H9 (cell line): Measurements from ENCODE around the gene WBP2. TPM values are rescaled to one million over a fixed set of nuclear protein-coding genes. Genes with fewer than 3 reads are reported as not detected.
A peak's percentile ranks its signal among the peaks of the same experiment; 100 is the strongest.

Experiments used
- DNase-seq: peaks from one replicate; pipeline ENCODE4 v3.0.0-alpha.2; 2017
- H2AFZ ChIP-seq: one replicate; pipeline ENCODE4 v1.6.1; 2013; ENCODE audit warnings: mild to moderate bottlenecking, low read length, control low read depth, moderate library complexity
- H2AK5ac ChIP-seq: 2 replicates; pipeline ENCODE4 v1.6.1; 2013; ENCODE audit warnings: low read length, control low read depth, mixed read lengths; ENCODE audit not compliant: insufficient read length
- H2BK120ac ChIP-seq: one replicate; pipeline ENCODE4 v1.6.1; 2013; ENCODE audit warnings: low read depth, mild to moderate bottlenecking, low read length, control low read depth, inconsistent platforms; ENCODE audit not compliant: poor library complexity, severe bottlenecking
- H2BK12ac ChIP-seq: 2 replicates; pipeline ENCODE4 v1.6.1; 2013; ENCODE audit warnings: low read length, control low read depth, mixed read lengths, low read depth; ENCODE audit not compliant: insufficient read length
- H2BK15ac ChIP-seq: 2 replicates; pipeline ENCODE4 v1.6.1; 2013; ENCODE audit warnings: low read depth, low read length, control low read depth
- H2BK20ac ChIP-seq: one replicate; pipeline ENCODE4 v1.6.1; 2013; ENCODE audit warnings: low read depth, mild to moderate bottlenecking, low read length, control low read depth, inconsistent platforms; ENCODE audit not compliant: poor library complexity, severe bottlenecking
- H2BK5ac ChIP-seq: 2 replicates; pipeline ENCODE4 v1.6.1; 2013; ENCODE audit warnings: low read length, control low read depth, mixed read lengths; ENCODE audit not compliant: insufficient read length
- H3K14ac ChIP-seq: 2 replicates; pipeline ENCODE4 v1.6.1; 2013; ENCODE audit warnings: low read length, control low read depth; ENCODE audit not compliant: insufficient read depth
- H3K18ac ChIP-seq: 2 replicates; pipeline ENCODE4 v1.6.1; 2013; ENCODE audit warnings: low read depth, mild to moderate bottlenecking, mixed read lengths, low read length, control low read depth; ENCODE audit not compliant: insufficient read length
- H3K23ac ChIP-seq: 2 replicates; pipeline ENCODE4 v1.6.1; 2013; ENCODE audit warnings: low read length, control low read depth, mixed read lengths, low read depth; ENCODE audit not compliant: insufficient read length
- H3K23me2 ChIP-seq: 2 replicates; pipeline ENCODE4 v1.6.1; 2013; ENCODE audit warnings: low read depth, mild to moderate bottlenecking, mixed read lengths, low read length, control low read depth; ENCODE audit not compliant: insufficient read length, poor library complexity, severe bottlenecking
- H3K27ac ChIP-seq: 2 replicates; pipeline ENCODE4 v1.5.1; 2013; ENCODE audit warnings: low read length, control low read depth, mixed read lengths, low read depth; ENCODE audit not compliant: insufficient read length
- H3K27me3 ChIP-seq: 2 replicates; pipeline ENCODE4 v1.6.1; 2013; ENCODE audit warnings: low read length, control low read depth, inconsistent platforms; ENCODE audit not compliant: insufficient read depth
- H3K4ac ChIP-seq: 2 replicates; pipeline ENCODE4 v1.6.1; 2013; ENCODE audit warnings: low read depth, mild to moderate bottlenecking, control low read depth, inconsistent platforms, low read length, moderate library complexity
- H3K4me1 ChIP-seq: 2 replicates; pipeline ENCODE4 v1.6.1; 2013; ENCODE audit warnings: low read length, control low read depth, inconsistent platforms; ENCODE audit not compliant: insufficient read depth
- H3K4me2 ChIP-seq: 2 replicates; pipeline ENCODE4 v1.6.1; 2013; ENCODE audit warnings: low read length, control low read depth, mixed read lengths; ENCODE audit not compliant: insufficient read length, insufficient read depth
- H3K56ac ChIP-seq: 2 replicates; pipeline ENCODE4 v1.6.1; 2013; ENCODE audit warnings: low read depth, mild to moderate bottlenecking, mixed read lengths, low read length, control low read depth; ENCODE audit not compliant: insufficient read length
- H3K79me1 ChIP-seq: 2 replicates; pipeline ENCODE4 v1.6.1; 2013; ENCODE audit warnings: low read depth, mild to moderate bottlenecking, moderate library complexity, low read length, control low read depth, inconsistent platforms; ENCODE audit not compliant: insufficient read depth, poor library complexity, severe bottlenecking
- H3K79me2 ChIP-seq: 2 replicates; pipeline ENCODE4 v1.6.1; 2013; ENCODE audit warnings: low read length, control low read depth, inconsistent platforms; ENCODE audit not compliant: insufficient read depth
- H3K9ac ChIP-seq: 2 replicates; pipeline ENCODE4 v1.6.1; 2013; ENCODE audit warnings: low read length, control low read depth, mixed read lengths; ENCODE audit not compliant: insufficient read length; ENCODE audit errors: extremely low read depth
- H3K9me3 ChIP-seq: one replicate; pipeline ENCODE4 v1.6.1; 2013; ENCODE audit warnings: low read depth, low read length, inconsistent platforms; ENCODE audit not compliant: control insufficient read depth
- H3T11ph ChIP-seq: one replicate; pipeline ENCODE4 v1.6.1; 2013; ENCODE audit warnings: mild to moderate bottlenecking, low read length, control low read depth, inconsistent platforms
- H4K20me1 ChIP-seq: one replicate; pipeline ENCODE4 v1.6.1; 2013; ENCODE audit not compliant: control insufficient read depth, insufficient read length, insufficient read depth
- H4K5ac ChIP-seq: 2 replicates; pipeline ENCODE4 v1.6.1; 2013; ENCODE audit warnings: low read depth, mild to moderate bottlenecking, mixed read lengths, low read length, control low read depth; ENCODE audit not compliant: insufficient read length
- H4K8ac ChIP-seq: replicated peaks from 2 replicates; pipeline ENCODE4 v1.6.1; 2013; ENCODE audit warnings: low read length, control low read depth, mixed read lengths, low read depth; ENCODE audit not compliant: insufficient read length
- H4K91ac ChIP-seq: 2 replicates; pipeline ENCODE4 v1.6.1; 2013; ENCODE audit warnings: low read depth, mild to moderate bottlenecking, moderate library complexity, mixed read lengths, low read length, control low read depth; ENCODE audit not compliant: insufficient read length
- H3K27ac Mint-ChIP-seq, 3 experiments: 2 replicates in 2 of 3; 3 replicates in 1 of 3; pipeline ENCODE4 v1.8.0; 2020 to 2021; ENCODE audit warnings: mixed read lengths in 3 of 3, mild to moderate bottlenecking in 1 of 3, moderate library complexity in 1 of 3
- H3K27me3 Mint-ChIP-seq: 2 replicates; pipeline ENCODE4 v1.8.0; 2021; ENCODE audit warnings: low read depth, mild to moderate bottlenecking, moderate library complexity, mixed read lengths
- H3K36me3 Mint-ChIP-seq, 3 experiments: 2 replicates in 2 of 3; 3 replicates in 1 of 3; pipeline ENCODE4 v1.8.0; 2020 to 2021; ENCODE audit warnings: low read depth in 3 of 3, mixed read lengths in 3 of 3; ENCODE audit not compliant: insufficient read depth in 1 of 3
- H3K4me1 Mint-ChIP-seq, 2 experiments: 2 replicates each; pipeline ENCODE4 v1.8.0; 2020; ENCODE audit warnings: mixed read lengths in 2 of 2
- H3K4me3 Mint-ChIP-seq, 2 experiments: 2 replicates in 1 of 2; 3 replicates in 1 of 2; pipeline ENCODE4 v1.8.0; 2020 to 2021; ENCODE audit warnings: mild to moderate bottlenecking in 2 of 2, mixed read lengths in 2 of 2, moderate library complexity in 1 of 2
- H3K9me3 Mint-ChIP-seq, 2 experiments: 2 replicates in 1 of 2; 3 replicates in 1 of 2; pipeline ENCODE4 v1.8.0; 2020; ENCODE audit warnings: mild to moderate bottlenecking in 2 of 2, mixed read lengths in 2 of 2, moderate library complexity in 1 of 2
- CTCF ChIP-seq: fragments of 200-600 bp; sonication (generic); conservative IDR thresholded peaks from 3 replicates; pipeline ENCODE4 v1.8.0; 2021; ENCODE audit warnings: antibody characterized with exemption, mild to moderate bottlenecking
- WGBS: extraction: QIAGEN DNeasy Blood & Tissue Kit; methylation state at CpG from one replicate; pipeline ENCODE4 v1.1.7; 2013; ENCODE audit warnings: missing lambda C conversion rate, low lambda C conversion rate, mixed read lengths; ENCODE audit not compliant: insufficient read length; ENCODE audit errors: extremely low coverage; 5-methylcytosine and 5-hydroxymethylcytosine counted together
- total RNA-seq: library from RNA; stranded (reverse); gene quantifications from 2 replicates; pipeline ENCODE4 v1.2.1, GENCODE V29; 2021

The WBP2 gene
- total RNA-seq, 1 experiment from 2014 or later, result 63.2 TPM

- no peak overlapping the region for H3K27ac ChIP-seq
- no peak for TF ChIP-seq CTCF
- H2BK12ac ChIP-seq, result no peak overlapping the region
- H2BK15ac ChIP-seq, result no peak overlapping the region
- Mint-ChIP-seq H3K27me3 (peaks cover 15% of the 10 kb centered on the region), H3K4me3 (no peak overlapping the region), H3K9me3 (no peaks in the 10 kb centered on the region), H3K27ac (peak overlapping the region in 1 of 3 experiments; percentile 54; a peak in 1 of 7 replicates), H3K36me3 (peaks cover 5 to 14% (median 12%) of the 10 kb centered on the region in 3 experiments; a peak in 6 of 7 replicates), H3K4me1 (no peaks in the 10 kb centered on the region)
- no peak overlapping the region for H3K9ac ChIP-seq
- no peaks in the 10 kb centered on the region for H3K79me2 ChIP-seq
- H4K8ac ChIP-seq, result no peak overlapping the region
- H4K20me1 ChIP-seq, result no peaks in the 10 kb centered on the region
- H3K9me3 ChIP-seq, result no peaks in the 10 kb centered on the region
- H2BK20ac ChIP-seq, result no peak overlapping the region
- H2AK5ac ChIP-seq, result no peak overlapping the region
- no CpG with 5 or more reads among the region's 8 CpGs for WGBS
- H3K4me2 ChIP-seq, result no peak overlapping the region
- H2AFZ ChIP-seq, result no peak overlapping the region
- no peak overlapping the region for H3K18ac ChIP-seq
- no peaks in the 10 kb centered on the region for H3K4me1 ChIP-seq
- H3K23me2 ChIP-seq, result no peaks in the 10 kb centered on the region
- no peak overlapping the region for H3K23ac ChIP-seq
- H4K5ac ChIP-seq, result no peak overlapping the region
- no peak overlapping the region for H4K91ac ChIP-seq
- H3T11ph ChIP-seq, result no peak overlapping the region
- H3K4ac ChIP-seq, result no peak overlapping the region
- H3K14ac ChIP-seq, result no peak overlapping the region
- no peaks in the 10 kb centered on the region for H3K27me3 ChIP-seq
- no peak overlapping the region for H3K56ac ChIP-seq
- no peak overlapping the region for H2BK120ac ChIP-seq
- no peak overlapping the region for H2BK5ac ChIP-seq
- DNase-seq, result no peak
- no peaks in the 10 kb centered on the region for H3K79me1 ChIP-seq
Measured at GRCh38 chr17:75885431-75885830, 30.3 kb upstream of the WBP2 start.
